Measurements from ENCODE around the gene ATXN1. TPM values are rescaled to one million over a fixed set of nuclear protein-coding genes. Genes with fewer than 3 reads are reported as not detected.
"Not testable (repeated sequence)": the region's sequence is repeated elsewhere in the genome, so short reads cannot be mapped to it uniquely, and the experiment has no call there.

The ATXN1 gene
- polyA plus RNA-seq, 12 donors, result 13.3 to 51.7 (median 17.6) TPM

DNA sequence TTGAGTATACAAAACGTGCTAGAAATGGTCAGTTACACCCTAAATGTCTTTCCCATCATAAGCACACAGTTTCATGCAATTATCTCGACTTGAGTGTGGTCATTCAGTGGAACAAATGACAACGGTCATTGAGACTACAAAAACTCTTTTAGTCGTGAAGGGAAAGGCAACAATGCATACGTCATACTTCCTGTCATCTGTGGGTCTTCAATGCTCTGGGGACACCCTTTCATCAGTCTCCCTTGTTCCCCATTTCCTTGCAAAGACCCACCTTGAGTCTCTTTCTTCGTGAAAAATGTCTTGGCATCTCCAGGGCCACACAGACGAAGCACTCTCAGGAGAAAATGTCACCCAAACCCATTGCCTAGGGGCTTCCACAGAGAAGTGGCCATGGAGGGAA is 284.4 kb downstream of the ATXN1 start:
- no peak for DNase-seq

DNA sequence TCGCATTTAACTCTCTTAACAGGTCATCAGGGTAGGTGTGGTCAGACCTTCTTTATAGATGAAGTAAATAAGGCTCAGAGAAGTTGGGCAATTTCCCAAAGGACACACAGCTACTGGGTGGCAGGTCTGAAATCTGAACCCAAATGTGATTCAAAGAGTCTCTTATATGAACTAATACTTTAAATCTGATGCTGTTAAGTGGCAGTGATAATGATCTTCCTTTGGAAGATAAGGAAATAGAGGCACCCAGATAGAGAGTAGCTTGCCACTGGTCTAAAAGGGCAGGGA is 285.8 kb downstream of the ATXN1 start:
- DNase-seq, result no peak

DNA sequence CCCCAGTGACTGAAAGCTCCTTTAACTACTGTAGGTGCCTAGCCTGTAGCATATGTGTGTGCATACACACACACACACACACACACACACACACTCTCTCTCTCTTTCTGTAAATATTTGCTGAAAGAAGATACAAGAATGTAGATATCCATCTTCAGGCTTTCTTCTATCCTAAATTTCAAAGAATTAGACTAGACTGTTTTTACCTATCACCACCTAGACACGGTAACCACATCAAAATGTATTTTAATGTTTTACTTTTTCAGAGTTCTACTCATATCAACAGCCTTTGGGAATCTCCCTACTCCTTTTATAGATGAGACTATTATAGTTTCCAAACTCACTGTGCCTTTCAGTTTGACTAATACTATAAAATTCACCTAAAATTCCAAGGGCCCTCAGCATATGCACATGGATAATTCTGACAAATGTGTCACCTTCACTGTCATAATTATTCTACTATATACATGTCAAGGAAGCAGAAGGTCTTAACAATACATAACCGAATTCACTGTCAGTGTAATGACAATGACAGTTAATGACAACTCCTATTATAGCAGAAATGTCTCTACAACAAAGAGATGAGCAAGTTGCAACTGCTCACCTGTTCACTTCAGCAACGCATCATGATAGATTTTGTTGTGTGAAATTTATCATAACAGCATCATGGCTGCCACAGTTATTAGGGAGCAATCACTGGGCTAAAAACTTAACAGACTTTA is 286.3 kb downstream of the ATXN1 start:
- DNase-seq, result no peak

DNA sequence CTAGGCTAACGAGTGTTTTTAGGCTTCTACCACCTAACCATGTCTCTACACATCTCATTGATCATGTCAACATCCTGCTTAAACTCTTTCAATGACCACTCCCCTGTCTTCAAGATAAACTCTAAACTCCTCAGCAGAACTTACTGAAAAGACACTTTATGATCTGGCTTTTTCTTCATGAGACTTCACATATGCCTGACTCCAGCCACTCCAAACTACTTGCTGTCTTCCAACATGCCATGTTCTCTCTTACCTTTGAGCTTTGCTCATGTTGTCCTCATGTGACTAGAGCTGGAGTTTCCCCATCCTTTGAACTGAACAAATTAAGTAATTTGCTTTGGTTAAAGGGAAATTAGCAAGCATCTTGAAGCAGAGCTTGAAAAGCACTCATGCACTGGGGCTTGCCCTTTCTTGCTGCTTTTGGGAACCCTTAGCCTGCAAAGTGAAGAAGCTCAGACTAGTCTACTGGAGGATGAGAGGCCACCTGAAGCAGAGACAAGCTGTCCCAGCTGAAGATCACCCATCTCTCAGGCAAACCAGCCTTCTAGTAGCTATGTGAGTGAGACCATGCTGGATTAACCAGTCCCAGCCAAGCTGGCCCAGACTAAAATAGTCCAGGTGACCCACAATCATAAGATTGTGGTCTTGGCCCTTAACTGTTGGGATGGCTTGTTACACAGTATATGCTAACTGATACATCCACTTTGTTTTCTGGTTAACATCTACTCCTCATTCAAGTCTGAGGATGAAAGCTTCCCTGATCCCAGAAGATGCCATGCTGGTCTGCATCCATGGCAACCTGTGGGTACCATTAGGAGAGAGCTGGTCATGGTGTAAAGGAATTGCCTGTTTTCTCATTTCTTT is 287.1 kb downstream of the ATXN1 start:
- no peak for DNase-seq

DNA sequence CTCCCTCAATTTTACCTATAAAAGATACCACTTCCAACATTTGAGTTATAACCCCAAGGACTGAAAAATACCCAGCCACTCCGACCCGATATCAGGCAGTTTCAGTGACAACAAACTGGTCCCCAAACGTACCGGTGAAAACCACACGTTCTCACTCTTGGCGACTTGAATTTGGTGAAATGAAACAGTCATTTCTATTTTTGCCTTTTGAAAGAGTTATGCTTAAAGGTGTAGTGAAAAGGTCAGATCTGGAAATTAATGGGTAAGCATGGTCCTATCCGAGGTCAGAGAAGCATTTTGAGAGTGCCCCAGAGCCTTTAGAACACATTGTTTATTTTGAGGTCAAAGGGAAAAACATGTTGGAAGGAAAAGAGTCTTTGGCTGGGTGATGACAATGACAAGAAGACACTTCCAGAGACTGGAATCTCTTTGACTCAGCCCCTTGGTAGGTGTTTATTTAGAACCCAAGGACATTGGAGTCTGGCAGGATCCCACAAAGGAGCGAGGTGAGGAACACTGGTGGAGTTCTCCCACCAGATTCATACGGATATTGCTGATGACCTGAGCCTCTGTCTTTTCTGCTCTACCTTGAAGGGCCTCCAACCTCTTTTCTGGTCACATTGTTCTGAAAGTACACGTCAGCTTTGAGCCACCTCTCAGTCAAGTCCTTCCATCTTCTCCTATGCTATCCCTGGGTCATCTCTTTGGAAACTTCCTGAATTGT is 287.9 kb downstream of the ATXN1 start:
- no peak for DNase-seq

DNA sequence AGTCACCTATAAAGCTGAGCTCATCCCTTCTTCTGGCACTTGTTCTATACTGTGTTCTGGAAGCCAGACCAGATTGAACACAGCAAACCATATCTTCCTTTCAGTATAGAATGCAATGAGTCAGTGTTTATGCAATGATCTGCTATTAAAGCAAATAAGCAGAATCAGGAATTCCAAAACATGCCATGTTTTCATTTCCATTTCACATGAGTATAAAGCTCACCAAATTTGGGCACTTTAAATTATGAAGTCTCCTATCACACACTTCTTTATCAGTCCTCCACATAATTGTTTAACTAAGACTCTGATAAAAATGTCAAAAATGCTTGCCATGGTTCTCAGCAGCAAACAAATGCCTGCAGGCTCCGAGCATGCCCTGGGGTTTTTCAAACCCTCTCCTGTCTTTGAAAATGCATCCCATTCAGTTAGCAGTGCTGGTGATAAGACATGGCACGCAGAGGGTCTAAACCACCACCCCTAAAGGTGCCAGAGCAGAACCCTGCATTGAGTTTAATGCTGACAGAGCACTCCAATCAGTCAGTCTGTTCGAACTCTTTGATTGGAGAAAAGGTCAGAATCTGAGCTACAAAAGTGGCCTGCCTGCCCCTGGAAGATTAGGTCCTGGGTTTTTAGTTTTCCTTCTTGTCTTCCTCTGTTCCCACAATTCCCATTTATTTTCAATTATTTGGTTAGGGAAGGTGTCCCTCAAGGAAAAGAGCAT is 288.8 kb downstream of the ATXN1 start:
- DNase-seq, result no peak

DNA sequence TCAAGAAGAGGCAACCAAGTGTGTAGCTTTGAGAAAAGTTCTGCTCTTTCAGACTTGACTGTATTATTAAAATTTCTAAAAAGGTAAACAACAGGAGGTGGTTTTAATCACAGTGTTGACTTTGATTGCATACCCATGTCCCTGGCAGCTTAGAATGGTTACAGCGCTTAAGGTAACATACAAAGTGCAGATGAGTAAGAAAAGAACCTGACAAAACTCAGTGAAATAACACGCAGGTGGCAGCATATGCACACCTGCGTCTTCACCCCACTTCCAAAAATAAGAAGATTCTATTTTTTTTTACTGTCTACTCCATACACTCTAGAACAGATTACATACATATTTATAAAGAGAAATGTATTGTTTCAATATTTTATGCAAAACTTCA is 289.4 kb downstream of the ATXN1 start:
- DNase-seq, result no peak

DNA sequence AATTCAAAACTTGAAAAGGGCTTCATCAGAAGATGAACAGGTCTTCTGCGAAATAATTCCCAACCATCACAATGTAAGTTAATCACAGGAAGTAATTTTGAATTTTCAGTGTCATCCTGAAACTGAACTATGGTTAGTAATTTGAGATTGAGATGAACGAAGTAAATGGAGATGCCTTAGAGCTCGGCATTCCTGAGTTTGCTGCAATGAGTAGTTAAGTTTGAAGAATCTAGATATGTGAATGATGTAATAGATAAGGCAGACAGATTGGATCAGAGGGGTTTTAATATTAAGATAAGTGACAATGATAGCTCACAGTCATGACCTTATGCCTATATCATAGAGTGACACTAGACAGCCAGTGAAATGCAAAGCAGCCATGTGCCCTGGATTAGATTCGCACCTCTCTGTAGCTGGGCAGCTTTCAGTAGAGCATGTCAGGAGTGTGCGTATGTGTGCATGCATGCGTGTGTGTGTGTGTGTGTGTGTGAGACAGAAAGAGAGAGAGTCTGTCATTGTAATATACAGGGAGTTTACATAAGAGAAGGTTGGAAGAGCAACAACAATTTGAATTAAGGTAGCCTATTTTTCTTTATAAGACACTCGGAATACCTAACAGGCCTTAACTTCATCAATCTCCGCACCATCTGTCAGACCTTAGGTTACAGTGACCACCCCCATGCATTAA is 289.9 kb downstream of the ATXN1 start:
- DNase-seq, result no peak

DNA sequence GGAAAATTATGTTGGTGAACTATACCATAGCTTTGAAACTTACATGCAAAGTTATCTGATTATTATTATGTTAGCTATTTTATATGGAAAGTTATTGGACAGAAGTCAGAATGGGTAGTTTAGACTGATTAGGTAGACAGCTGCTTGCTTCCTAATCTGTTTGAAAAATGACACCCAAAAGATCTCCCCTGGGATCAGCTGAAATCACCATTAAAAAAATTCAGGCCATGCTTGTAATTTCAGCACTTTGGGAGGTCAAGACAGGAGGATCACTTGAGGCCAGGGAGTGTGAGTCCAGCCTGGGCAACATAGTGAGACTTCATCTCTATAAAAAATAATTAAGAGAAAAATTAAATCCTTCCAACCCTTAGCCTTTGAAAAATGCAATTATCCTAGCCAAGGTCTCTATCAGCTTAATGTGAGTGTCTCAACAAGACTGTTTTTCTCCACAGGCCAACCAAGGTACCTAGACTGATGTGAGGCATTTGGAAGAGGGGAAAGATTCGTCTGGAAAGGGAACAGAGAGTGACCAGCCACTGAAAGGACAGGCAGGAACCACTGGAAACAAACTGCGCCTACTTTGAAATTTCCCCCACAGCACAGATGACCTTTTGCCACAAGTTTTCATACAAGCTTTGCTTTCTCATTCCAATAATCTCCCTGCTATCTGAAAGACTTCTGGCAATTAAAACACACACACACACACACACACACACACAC is 290.6 kb downstream of the ATXN1 start:
- no peak for DNase-seq

DNA sequence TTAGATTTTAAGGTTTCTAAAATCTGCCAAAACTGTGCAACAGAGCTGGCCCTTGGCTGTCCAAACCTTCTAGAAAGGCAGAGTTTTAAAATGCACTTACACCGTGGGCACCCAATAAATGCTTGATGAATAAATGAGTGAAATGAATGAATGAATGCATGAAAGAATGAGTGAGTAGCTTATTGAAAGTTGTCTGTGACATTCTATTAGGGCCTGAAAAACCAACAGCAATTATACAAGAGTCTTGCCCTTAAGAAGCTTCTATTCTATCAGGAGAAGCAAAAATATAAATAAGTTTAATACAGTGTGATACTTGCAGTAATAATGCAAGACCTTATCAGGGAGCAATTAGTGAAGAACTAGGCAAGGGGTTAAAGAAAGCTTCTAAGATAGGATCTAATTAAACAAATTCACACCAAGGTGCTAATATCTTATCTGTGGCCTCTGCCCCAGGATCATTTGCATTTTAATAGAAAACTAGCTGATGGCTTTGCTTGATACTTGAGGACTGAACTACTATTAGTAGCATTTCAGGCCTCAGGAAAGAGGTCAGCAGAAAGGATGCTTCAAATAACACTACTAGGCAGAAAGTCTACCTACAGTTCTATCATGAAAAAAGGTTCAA is 292.2 kb downstream of the ATXN1 start:
- no peak for DNase-seq

DNA sequence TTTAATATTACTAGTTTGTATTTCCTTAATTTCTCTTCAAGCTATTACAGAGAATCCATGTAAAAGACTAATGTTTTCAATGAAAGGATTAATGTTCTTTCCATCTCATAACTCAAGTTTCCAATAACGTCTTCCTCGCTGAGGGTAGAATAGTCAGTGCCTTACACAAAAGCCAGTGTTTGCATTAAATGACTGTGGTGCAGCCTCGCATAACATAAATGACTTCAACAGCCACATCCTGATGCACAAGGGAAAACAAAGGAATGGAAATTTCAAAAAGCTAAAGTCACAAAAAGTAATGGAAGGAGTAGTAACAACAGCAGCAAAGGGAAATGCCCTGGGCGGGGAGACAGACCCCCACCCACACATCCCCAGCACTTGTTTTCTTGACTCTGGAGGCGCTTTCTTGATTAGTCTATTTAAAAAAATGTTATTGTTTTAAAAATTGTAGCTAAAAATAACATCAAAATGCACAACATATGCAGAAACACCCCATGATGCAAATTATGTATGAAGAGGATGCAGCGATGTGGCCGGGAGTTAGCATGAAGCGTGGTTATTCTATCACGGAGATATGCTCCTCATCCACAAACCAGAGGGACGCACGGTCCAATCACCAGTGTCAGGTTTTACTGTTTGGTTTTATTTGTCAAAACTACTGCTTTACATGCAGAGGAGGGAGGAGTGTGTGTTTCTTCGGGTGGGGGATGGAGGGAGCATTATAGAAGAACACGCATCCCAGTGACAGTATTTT is 294.3 kb downstream of the ATXN1 start:
- peak; percentile 14 for DNase-seq

DNA sequence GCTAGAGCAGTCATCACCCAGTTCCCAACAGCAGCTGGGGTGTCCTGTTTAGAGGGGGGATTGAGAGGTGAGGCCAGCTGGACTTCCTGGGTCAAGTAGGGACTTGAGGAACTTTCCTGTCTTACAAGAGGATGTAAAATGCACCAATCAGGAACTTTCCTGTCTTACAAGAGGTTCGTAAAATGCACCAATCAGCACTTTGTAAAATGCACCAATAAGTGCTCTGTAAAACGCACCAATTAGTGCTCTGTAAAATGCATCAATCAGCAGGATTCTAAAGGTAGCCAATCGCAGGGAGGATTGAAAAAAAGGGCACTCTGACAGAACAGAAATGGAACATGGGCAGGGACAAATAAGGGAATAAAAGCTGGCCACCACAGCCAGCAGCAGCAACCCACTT is 297.2 kb downstream of the ATXN1 start:
- DNase-seq, result no peak

DNA sequence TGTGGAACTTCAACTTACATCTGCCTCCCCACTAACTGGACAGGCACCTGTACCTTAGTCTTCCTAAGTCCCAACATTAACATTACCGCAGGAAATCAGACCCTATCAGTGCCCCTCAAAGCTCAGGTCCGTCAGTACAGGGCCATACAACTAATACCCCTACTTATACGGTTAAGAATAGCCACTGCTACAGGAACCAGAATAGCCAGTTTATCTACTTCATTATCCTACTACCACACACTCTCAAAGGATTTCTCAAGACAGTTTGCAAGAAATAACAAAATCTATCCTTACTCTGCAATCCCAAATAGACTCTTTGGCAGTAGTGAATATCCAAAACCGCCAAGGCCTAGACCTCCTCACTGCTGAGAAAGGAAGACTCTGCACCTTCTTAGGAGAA is 298.0 kb downstream of the ATXN1 start:
- not testable (repeated sequence) for DNase-seq

DNA sequence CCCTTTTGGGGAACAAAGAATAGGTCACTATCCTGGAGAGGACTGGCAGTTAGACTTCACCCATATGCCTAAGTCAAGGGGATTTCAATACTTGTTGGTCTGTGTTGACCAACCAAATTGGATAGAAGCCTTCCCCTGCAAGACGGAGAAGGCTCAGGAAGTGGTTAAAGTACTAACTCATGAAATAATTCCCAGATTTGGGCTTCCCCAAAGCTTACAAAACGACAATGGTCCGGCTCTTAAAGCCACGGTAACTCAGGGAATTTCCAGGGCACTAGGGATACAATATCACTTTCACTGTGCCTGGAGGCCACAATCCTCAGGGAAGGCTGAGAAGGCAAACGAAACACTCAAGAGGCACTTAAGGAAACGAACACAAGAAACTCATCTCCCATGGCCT is 299.8 kb downstream of the ATXN1 start:
- no peak for DNase-seq

DNA sequence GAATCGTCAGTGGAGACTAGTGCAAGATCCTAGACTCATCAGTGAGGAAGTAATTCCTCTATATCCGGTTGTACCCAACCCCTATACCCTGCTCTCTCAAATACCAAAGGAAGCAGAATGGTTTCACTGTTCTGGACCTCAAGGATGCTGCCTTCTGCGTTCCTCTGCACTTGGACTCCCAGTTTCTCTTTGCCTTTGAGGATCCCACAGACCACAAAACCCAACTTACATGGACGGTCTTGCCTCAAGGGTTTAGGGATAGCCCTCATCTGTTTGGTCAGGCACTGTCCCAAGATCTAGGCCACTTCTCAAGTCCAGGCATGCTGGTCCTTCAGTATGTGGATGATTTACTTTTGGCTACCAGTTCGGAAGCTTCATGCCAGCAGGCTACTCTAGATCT is 301.8 kb downstream of the ATXN1 start:
- not testable (repeated sequence) for DNase-seq

DNA sequence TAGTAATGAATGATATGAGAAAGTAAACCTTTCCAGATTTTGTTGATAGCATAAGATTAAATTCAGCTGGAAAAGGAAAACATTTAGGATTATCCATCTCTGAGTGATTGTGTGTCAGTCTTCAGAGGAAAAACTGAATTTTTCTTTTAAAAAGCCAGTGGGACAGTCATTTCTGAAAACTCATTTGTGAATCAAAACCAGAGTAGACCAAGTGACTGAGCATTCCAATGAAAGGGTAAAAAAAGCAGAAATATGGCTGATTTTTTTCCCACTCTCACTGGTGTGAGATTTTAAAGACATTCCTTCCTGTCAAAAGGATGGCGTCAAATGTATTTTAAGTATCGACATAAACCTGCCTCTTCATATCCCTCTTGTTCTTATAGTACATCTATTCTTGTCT is 308.9 kb downstream of the ATXN1 start:
- no peak for DNase-seq

DNA sequence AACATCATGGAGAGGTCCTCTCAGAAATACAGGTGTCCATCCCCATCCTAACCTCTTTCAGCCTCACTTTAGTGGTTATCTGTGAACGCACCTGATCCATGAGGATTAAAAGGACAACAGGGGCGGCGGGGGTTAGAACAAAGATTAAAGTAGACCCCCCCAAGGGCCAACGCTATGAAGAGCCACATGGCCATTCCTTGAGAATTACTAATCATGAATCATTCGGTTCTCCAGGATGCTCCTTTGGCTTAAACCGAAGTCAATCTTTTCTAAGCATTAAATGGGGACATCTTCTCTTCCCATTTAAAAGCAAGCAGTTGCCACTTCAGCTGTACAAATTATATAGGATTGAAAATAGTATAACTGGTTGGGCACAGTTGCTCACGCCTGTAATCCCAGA is 310.4 kb downstream of the ATXN1 start:
- DNase-seq, result no peak

DNA sequence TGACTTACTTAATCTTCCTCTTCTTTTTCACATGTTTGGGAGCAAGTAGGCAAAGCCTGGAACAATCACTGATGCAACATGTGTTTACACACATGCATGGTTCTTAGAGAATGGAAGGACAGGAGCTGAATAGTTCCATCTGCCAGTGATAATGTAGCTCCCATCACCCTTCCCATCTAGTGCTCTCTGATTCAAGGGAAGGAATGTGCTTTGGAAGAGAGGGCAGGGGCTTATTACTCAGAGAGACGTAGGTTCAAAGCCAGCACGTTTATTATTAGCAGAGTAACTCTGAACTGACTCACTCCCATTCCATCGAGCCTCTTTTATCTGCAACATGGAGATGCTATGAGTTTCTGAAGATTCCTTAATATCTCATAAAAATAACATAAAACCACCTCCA is 311.0 kb downstream of the ATXN1 start:
- no peak for DNase-seq

DNA sequence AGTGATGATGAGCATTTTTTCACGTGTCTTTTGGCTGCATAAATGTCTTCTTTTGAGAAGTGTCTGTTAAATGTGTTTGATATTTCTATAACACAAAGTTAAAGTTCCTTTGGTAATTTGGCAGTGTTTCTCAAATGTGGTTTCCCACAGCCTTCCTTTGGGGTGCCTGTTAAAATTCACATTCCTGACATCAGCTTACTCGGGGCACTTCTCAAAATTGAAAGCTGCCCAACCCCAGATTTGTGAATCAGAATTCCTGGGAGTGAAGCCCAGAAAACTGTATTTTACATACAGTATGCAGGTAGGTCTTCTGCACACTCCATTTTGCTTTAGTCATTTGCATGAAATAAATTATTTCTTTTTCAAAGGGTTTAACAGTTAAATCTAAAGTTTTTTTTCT is 315.0 kb downstream of the ATXN1 start:
- no peak for DNase-seq

DNA sequence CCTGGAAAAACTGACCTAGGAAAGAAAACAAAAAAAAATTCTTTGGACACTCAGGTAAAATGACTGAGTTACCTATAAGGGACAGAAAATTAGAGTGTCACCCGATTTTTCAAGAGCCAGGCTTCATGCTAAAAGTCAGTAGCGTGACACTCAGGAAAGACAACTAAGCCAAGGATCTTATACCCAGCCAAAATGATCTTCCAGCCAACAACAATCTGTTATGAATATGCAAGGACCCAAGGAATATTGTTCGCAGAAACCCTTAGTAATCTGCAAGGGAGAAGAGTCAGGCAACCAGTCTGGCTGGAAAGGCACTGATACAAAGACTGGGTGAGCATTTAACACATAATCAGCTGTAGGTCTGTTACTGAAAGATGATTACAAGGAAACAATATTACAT is 319.2 kb downstream of the ATXN1 start:
- DNase-seq, result no peak
